ENCODE measurements around the gene EEF1AKMT1. TPM values are rescaled to one million over a fixed set of nuclear protein-coding genes. Genes with fewer than 3 reads are reported as not detected.

EEF1AKMT1 gene, protein sequence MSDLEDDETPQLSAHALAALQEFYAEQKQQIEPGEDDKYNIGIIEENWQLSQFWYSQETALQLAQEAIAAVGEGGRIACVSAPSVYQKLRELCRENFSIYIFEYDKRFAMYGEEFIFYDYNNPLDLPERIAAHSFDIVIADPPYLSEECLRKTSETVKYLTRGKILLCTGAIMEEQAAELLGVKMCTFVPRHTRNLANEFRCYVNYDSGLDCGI
- 1 to 10 TPM; 6.1 to 9.9 (median 7.9) TPM for total RNA-seq
- 10 to 100 TPM in 1 of 2 donors, 1 to 10 TPM in 1; 9.1 to 10.2 TPM for polyA plus RNA-seq
- long read RNA-seq, donor 1, partial matches to known transcripts: 0 of 5 reads
- long read RNA-seq, donor 1, other reads (novel, unspliced or antisense): 3 of 5 reads
- long read RNA-seq, donor 2, partial matches to known transcripts: 2 of 8 reads
- long read RNA-seq, donor 2, other reads (novel, unspliced or antisense): 5 of 8 reads
- long read RNA-seq, donor 3, partial matches to known transcripts: 3 of 12 reads
- long read RNA-seq, donor 3, other reads (novel, unspliced or antisense): 5 of 12 reads

DNA sequence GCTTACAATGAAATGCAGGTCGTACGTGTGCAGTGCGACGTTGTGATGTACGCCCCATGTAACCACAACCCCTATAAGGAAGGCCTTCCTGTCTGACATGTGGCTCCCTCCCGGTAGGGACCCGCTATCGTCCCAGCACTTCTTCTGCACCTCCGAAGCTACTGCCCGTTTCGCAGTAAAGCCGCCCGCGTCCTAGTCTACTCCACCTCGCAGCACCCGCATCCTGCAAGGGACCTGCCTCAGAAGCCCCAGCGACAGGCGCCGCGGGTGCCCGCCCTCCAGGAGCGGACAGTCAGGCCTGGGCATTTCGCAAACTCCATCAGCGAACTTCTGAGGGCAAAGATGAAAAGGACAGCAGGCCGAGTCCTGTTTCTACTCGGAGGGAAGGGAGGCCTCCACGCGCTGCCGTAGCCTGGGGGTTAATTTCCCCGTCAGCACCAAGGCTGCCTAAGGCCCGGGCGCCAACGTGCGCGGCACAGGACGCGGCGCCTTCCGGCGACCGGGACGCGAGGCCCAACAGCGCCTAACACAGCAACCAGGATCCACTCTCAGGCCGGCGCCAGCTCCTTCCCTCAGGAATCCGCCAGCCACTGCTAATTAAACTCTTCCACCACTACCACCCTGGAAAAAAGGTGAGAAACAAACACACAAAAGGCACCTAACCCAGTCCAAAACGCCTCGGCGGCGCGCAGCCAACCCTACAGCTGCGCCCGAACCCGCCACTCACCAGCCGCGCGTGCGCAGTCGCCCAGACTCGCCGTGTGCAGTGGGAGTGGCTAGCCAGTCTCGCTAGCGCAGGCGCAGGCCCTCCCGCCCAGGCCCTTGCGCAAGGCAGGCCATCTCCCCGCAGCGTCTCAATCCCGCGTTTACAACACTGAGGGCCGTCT lies at the start of gene EEF1AKMT1:
TSS of gene EEF1AKMT1 (minus strand) at position 768 of the 887 bp plus-strand sequence. CDS start 16,363 bp downstream, outside the sequence.
- WGBS, 2 donors: 0% methylated on average over 72 of the region's 72 CpGs
- peak within 1 kb of the TSS; percentile 52 to 86 (median 66) for H3K4me3 ChIP-seq

DNA sequence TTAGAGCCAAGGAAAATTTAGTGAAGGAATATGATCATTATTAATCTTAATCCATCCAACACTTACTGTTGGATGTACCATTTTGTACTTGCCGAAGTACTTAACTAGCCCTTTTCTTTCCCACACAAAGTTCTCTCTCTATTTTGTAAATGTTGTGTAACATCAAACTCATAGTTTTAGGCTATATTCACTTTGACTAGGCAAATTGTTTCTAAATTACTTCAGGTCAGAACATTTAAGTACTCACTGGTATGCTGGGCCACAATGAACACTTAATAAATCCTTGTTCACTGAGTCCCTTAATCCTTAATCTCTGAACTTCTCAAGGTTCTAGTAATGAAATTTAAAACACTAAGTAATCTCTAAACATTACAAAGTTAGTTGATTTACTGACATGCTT lies 49.3 kb upstream of the EEF1AKMT1 start:
- H3K4me1 ChIP-seq: peaks cover 0 to 22% (median 4%) of the 10 kb centered on the region in 9 donors

More for the DNA sequence above, at the start of gene EEF1AKMT1:
- H3K9me3 ChIP-seq: peaks cover 0 to 21% (median 0%) of the 10 kb centered on the region in 11 donors
- peak; percentile 92 to 97 for DNase-seq
- intact Hi-C loops (cut with DNase I): loop anchor here in 4 of 10 donors (5.0 to 10.0 kb wide), 3 partner anchors 49 to 61 kb away; no protein-coding TSS in a partner anchor
- peaks cover 0 to 15% (median 9%) of the 10 kb centered on the region in 9 donors for H3K4me1 ChIP-seq
- H3K27me3 ChIP-seq: no peaks in the 10 kb centered on the region
- H3K27ac ChIP-seq: peak within 1 kb of the TSS; percentile 85 to 95 (median 89)
- H3K36me3 ChIP-seq: peaks cover 0 to 26% (median 0%) of the 10 kb centered on the region in 9 donors
- ATAC-seq: peak; percentile 97 to 100 (median 99)
- TF ChIP-seq, protein P1, sequence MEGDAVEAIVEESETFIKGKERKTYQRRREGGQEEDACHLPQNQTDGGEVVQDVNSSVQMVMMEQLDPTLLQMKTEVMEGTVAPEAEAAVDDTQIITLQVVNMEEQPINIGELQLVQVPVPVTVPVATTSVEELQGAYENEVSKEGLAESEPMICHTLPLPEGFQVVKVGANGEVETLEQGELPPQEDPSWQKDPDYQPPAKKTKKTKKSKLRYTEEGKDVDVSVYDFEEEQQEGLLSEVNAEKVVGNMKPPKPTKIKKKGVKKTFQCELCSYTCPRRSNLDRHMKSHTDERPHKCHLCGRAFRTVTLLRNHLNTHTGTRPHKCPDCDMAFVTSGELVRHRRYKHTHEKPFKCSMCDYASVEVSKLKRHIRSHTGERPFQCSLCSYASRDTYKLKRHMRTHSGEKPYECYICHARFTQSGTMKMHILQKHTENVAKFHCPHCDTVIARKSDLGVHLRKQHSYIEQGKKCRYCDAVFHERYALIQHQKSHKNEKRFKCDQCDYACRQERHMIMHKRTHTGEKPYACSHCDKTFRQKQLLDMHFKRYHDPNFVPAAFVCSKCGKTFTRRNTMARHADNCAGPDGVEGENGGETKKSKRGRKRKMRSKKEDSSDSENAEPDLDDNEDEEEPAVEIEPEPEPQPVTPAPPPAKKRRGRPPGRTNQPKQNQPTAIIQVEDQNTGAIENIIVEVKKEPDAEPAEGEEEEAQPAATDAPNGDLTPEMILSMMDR (IDR thresholded peaks at IDR 0.05): no peak

DNA sequence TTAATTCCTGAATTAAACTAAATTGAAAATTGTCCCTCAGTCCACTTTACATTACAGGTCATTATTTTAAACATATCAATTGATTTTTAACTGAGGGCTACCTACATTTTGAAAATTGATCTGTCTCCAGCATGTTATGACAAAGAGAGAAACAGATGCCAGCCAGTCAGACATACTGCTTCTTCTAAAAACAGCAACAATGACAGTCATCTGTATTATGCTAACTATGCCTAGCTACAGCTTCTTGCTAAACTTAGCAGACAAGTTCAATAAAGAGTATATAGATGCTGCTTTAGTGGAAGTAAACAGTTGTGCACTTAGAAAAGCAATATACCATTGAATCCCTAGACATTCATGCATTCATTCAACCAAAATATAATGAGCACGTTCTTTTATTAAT lies 48.6 kb upstream of the EEF1AKMT1 start:
- H3K27ac ChIP-seq: peak overlapping the region in 7 of 10 donors; percentile 28 to 79 (median 63)
- peaks cover 0 to 19% (median 4%) of the 10 kb centered on the region in 9 donors for H3K4me1 ChIP-seq
- TF ChIP-seq, protein P1 (IDR thresholded peaks at IDR 0.05): no peak
- DNase-seq (no peak), ATAC-seq (peak in 4 of 8 donors; percentile 50 to 64 (median 60))
- no peaks in the 10 kb centered on the region for H3K27me3 ChIP-seq
- WGBS, 2 donors: 59 to 73% methylated on average over 1 of the region's 1 CpG
- H3K4me3 ChIP-seq: peak overlapping the region in 2 of 10 donors; percentile 25 to 34
- intact Hi-C loops (cut with DNase I): loop anchor here in 4 of 10 donors (5.0 to 10.0 kb wide), 2 partner anchors 50 to 328 kb away; partner anchors contain the start of gene EEF1AKMT1 (in 1 of the 4)
- H3K36me3 ChIP-seq: peaks cover 0 to 40% (median 0%) of the 10 kb centered on the region in 9 donors
- H3K9me3 ChIP-seq: no peaks in the 10 kb centered on the region

More for the DNA sequence above, 49.3 kb upstream of the EEF1AKMT1 start:
- H3K4me3 ChIP-seq: no peak overlapping the region
- DNase-seq: no peak
- intact Hi-C loops (cut with DNase I): loop anchor here in 4 of 10 donors (5.0 to 10.0 kb wide), 2 partner anchors 51 to 328 kb away; partner anchors contain the start of gene EEF1AKMT1 (in 1 of the 4)
- H3K27me3 ChIP-seq: no peaks in the 10 kb centered on the region
- H3K9me3 ChIP-seq: no peaks in the 10 kb centered on the region
- peaks cover 0 to 34% (median 0%) of the 10 kb centered on the region in 9 donors for H3K36me3 ChIP-seq
- H3K27ac ChIP-seq: peak overlapping the region in 6 of 10 donors; percentile 18 to 79 (median 68)
- WGBS, 2 donors: 95% methylated on average over 1 of the region's 1 CpG
- ATAC-seq: no peak
- TF ChIP-seq, protein P1 (IDR thresholded peaks at IDR 0.05): no peak
